ENCODE results near the gene FBXL4.

FBXL4 gene

DNA sequence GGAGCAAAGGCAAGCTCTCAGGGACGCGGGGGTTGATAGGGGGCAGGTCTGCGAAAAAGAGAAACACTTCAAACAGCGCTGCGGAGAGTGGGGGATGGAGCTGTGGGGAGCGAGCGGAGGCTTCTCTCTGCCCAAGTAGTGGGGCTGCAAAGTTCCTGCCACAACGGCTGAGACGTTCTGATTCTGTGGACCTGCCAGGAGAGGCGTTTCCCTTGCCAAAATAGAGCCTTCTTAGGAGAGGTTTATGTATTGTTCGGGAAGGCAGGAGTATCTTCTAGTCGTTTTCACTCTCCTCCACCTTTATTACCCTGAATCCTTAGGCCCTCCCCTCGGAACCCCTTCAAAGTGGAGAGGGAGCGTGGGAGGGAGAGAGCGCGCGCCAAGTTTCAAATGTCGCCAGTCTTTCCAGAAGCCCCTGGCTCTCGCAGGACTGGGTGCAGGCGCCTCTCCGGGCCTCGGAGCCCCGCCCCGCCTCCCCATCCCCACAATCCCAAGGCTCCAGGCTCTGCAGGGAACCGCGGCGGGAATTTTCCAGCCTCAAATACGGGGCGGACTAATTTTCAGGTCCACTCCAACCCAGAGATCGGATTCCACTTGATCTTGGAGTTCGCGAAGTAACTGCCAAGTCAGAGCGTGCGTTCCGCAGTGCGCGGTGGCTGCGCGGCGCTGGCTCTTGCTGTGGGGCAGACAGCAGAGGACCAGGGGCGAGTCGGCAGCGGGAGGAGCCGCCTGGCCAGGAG lies 123.4 kb downstream of the FBXL4 start:
- no peak for DNase-seq

DNA sequence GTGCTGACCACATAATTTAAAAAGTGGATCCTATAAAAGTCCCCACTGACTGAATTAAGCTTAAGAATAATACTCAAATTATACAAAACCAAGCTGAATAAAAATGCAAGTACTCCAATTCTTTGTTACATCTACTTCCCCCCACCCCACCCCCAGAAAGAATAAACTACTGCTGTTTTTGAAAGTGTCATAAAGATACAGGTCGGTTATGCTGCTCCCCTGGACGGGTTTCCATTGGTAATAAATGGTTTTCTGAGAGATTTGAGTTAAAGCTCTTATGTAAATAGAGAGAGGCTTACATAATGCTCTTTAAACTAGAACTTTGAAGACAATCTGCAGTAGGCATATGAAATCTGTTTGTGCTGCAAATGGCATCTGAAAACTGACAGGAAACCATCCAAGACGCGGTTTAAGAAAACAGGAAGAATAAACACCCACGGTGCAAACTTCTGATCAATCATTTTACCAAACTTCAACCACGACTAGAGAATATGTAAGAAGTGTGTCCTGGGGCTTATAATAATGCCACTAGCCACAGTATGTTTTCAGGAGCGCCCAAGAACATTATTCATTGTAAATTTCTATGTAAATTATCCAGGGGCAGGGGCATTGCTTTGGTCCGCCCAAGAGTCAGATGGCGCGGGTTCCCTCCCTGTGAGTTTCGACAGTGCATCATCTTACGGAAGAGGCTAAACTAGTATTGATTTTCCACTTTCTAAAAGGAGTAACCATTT lies 124.2 kb downstream of the FBXL4 start:
- no peak for DNase-seq

DNA sequence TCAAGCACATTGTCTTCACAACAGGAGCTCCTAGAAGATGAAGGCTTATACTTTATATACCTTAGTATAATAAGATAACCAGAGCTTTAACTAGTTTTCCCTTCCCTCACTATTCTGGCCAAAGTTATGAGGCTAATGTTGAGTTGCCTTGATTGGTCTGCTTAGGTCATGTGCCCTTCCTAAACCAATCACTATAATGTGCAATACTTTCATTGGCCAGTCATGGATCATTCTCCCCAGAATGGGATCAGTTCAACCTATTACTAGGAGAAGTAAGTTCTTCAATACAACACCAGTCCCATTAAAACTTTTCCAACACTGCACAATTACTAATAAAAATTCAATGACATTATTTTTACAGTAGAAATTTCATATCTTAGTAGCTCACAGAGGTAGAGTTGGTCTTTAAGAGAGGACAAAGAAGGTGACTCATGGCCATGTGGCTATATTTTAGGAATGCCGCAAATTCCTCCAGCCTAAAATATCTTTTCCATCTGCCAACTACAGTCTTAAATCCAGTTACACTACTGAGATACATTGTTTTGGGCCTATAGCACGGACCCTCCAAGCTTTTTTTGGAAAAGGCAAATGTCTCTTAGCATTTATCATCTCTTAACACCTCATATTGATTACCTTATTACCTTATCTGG lies 125.9 kb downstream of the FBXL4 start:
- no peak for DNase-seq
